HG03558 (cell line): ENCODE data around the gene ADGRB2.

Experiments
- ATAC-seq: cut with Tn5 transposase; IDR thresholded peaks from one replicate; pipeline ENCODE4 v1.9.1; 2021; ENCODE audit warnings: moderate number of reproducible peaks; ENCODE audit not compliant: unreplicated experiment; ENCODE audit errors: extremely low read depth

The ADGRB2 gene

DNA sequence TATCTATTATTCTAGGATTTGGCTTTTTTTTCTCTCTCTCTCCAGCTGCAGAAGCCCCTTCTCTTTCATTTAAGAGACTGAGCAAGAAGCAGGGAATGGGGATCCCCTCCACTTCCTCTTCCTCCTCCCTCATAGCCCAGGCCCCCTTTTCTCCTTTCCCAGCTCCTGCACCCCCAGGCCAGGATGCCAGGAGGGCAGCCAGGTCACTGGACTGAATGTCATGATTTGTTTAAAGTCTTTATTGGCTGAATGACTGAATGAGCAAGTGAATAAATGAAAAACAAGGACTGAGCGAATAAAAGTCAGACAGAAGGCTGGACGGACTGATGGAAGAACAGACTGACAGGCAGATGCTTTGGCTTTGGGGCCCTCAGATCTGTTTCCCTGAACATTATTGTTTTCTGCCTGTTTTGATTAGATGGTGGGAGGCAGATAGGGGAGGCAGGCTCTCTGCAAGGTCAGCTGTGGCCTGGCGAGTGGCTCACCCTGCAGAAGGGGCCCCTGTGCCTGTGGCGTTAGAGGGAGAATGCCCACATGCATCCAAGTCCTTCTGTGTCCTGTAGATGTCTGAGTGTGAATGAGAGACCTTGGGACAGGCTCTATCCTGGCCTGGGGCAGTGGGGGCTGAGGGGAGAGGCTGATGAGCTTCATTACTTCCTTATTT is 20.3 kb upstream of the ADGRB2 start:
- no peak for ATAC-seq

DNA sequence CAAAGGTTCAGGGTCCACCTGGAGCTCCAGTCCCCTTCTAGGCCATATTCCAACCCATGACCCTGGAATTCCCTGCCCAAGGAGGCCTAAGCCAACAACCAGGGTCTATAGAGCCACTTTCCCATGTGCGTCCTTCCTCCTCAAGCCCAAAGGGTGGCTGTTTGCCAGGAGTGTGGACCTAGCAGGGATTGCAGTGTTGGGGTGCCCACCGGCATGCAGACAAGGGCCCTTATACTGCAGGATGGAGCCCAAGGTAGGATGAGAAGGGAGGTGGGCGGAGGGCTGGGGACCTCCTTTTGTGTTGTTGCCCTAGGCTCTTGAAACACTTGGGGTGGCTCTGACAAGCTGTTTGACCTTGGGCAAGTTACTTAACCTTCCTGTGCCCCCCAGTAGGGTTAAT is 19.7 kb upstream of the ADGRB2 start:
- no peak for ATAC-seq

DNA sequence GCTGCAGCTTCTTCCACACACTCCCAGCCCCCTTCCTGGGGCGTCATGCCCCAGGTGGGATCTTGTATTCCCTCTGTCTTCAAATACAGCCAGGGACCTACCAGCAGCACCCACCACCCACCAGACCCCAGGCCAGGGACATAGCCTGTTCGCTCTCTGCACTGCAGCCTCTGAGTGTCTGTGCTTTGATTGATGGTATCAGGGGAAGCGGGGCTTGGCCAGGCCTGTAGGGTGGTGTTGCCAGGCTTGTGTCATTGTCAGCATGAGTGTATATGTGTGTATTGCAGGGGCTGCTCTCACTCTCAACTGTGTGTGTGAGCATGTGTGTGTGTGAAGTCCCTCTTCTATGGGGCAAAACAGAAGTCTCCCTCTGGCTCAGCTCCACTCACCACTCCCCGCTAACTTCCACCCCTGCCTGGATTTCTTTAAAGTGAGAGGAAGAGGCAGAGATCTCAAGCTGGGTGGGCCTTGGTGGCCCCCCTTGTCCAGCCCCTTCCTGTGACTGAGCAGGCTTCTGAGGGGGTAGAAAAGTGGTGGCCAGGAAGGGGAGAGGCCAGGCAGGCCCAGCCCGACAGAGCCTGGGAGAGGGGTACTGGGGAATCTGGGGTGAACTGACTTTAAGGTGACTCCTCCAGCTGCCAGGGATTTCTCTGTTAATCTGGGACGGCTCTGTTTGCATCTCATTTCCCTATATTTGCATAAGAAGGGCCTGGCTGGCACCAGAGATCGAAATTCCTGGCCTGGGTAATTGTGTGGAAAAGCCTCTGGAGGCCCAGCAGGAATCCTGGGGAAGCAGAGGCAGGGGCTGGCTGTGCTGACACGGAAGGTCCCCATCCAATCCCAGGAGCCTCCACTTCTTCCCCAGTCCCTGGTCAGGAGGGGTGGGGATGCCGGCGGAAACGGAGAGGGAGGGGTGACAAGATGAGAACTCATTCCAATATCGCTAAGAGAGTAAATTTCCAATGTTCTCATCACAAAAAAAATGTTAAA is 18.6 kb upstream of the ADGRB2 start:
- no peak for ATAC-seq

DNA sequence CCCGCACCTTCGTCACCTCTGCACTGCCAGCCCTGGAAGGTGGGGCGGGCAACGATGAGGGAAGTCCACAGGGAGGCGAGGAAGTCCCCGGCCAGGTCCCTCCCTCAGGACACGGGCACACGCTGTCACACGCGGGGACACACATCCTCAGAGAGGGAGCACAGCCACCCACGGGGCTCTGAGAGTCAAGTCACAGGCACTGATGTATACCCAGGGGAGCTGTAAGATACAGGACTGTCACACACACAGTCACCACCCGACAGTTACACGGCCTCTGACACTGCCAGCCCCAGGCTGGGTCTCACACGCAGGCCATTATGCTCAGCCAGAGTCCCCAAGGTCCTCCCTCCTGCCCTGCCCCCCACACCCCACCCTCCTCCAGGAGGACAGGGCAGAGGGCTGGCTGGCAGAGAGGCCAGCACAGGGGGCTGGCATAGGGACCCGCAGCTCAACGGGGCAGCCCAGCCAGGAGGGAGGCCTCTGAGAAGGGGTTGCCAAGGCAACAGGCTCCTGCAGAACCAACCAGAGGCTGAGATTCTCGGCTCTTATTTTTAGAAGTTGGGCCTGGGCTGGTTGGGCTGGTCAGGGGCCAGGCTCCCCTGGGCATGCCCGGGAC is 17.7 kb upstream of the ADGRB2 start:
- no peak for ATAC-seq

DNA sequence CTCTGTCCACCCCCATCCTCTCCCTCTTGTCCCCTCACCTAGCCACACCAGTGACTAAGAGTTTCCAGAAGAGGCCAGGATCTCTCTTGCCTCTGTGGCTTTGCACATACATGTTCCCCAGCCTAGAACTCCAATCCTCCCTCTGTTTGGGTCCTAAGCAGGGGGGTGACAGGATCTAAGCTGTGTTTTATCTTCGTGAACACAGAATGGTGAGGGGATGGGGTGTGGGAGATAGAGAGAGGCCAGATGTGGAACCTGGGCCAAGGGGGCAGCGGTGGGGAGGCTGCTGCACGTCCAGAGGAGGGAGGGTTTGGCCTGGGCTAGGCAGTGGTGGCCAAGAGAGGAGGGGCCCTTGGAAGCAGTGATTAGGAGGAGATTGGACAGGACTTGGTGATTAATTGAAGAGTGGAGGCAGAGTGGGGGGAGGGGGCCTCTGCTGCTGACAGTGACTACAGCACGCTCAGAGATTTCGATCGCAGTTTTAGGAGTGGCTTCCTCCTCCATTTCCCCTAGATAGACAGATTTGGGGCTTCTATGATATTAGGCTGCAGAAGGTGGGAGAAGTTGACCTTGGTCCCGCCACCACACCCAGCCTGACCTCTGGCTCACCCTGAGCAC is 17.1 kb upstream of the ADGRB2 start:
- no peak for ATAC-seq

DNA sequence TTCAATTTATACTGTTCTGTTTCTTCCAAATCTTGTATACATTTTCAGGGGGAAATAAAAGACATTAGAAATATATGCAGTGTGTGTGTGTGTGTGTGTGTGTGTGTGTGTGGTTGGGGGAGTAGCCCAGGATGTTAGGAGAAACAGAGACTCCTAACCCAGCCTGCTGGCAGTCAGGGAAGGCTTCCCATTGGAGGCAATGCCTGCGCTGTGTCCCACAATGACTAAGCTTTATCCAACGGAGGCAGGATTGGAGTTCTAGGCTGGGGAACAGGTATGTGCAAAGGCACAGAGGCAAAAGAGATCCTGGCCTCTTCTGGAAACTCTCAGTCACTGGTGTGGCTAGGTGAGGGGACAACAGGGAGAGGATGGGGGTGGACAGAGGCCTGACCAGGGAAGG is 16.5 kb upstream of the ADGRB2 start:
- no peak for ATAC-seq

DNA sequence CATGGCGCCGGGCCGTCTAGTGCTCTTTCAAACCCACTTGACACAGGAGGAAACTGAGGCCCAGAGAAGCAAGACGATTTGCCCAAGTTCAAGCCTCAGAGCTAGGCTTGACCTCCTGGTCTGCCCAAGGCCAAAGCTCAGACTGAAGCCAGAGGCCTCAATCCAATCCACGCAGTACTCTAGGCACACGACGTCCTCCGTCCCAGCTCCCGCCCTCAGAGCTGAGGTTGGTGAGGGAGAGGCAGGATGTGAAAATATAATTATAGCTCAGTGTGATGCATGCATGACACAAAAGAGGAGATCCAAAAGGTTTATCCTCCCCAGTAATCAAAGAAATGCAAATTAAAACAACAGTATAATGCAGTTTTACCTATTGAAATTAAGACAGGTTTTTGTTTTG is 15.5 kb upstream of the ADGRB2 start:
- ATAC-seq: no peak

DNA sequence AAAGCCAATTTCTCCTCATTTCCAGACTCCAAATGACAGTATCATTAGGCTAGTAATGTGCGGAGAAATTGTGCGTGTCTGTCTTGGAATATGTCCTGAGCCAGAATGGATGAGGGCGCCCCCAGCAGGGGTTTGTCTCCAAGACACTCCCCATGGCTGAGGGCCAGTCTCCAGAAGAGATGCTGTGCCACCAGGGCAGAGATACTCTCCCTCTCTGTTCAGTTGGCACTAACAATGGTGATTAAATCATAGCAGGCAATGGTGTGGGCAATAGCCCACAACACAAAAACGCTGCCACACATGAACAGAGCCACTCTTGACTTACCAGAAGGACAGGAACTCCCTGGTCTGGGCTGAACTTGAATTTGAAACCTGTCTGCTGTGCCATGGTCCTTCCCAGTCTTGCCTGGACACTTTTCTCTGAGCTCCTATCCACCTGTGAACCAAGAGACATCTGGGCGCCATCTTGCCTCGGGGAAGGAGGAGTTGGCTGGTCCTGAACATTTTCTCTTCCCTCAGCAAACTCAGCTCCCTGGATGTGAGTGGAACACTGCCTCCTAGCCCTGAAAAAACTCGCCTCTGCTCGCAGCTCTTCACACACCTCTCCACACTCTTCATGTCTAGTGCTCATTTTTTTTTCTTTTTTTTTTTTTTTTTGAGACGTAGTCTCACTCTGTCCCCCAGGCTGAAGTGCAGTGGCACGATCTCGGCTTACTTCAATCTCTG is 14.8 kb upstream of the ADGRB2 start:
- ATAC-seq: no peak

DNA sequence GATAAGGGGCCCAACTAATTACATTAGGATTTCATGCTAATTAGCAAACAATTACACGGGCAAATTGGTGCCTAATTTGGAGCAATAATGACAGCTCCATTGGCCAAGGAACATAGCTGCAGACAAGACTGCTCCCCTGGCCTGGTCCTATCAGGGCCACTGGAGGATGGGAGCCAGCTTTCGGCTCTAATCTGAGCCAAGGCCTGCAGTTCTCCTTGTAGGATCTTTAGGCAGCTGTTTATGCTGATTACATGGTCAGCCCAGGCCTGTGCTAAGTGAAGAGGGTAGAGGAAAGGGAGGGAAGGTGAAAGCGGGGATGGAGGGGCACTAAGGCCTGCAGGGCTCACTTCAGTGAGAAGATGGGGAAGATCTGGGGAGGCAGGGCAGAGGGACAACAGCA is 12.4 kb upstream of the ADGRB2 start:
- ATAC-seq: no peak

DNA sequence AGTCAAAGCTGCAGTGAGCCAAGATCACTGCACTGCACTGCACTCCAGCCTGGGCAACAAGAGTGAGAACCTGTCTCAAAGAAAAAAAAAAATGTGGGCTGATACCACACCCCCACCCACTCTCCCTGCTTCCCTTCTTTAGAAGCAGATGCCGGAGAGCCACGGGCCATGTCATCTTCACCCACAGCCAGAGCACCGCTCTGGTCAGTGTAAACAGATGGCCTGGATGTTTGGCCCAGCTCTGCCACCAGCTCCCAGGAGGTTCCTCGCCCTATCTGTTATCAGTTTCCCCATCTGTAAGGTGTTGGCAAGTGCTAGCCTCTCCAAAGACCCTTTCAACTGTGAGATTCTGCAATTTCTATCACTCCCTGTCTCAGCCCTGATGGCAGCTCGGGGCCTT is 11.9 kb upstream of the ADGRB2 start:
- ATAC-seq: no peak

DNA sequence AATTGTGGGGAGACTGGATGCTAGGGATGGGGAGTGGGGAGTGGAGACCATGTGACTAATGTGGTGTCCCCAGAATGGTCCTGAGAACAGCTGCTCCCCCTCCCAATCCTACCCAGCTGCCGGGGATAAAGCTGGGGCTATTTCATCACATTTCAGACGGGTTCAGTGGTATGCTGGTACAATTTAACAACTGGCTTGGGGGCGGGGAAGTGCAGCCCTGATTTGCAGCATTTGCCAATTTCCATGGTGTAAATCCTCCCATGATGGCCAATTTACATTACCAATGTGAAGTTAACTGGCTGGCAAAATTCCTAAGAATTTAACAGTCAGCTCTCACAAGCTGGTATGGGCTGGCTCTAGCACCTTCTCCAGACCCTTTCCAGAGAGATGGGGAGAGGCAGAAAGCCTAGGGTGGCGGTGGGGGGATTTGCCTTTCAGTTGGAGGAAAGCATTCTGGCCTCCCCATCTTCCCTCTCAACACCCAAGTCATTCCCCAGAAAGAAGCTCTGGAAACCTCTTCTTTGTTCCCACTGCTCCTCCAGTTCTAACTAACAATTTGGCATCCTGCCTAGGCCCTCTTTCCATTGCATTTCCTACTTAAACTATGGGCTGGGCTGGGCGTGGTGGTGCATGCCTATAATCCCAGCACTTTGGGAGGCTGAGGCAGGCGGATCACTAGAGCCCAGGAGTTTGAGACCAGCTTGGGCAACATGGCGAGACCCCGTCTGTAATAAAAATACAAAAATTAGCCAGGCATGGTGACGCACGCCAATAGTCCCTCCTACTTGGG is 11.3 kb upstream of the ADGRB2 start:
- no peak for ATAC-seq

DNA sequence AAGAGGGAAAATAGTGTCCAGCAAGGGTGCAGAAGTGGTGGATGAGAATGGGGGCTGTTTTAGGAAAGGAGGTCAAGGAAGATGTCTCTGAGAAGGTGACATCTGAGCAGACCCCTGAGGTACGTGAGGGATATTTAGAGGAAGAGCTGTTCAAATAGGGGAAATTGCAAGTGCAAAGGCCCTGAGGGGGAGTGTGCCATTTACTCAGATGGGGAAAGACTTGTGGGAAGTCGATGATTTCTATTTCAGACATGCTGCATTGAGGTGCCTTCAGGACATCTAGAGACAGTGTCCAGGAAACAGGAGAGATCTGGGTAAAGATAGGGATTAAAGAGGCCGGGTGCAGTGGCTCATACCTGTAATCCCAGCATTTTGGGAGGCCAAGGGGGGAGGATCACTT is 10.4 kb upstream of the ADGRB2 start:
- ATAC-seq: no peak

DNA sequence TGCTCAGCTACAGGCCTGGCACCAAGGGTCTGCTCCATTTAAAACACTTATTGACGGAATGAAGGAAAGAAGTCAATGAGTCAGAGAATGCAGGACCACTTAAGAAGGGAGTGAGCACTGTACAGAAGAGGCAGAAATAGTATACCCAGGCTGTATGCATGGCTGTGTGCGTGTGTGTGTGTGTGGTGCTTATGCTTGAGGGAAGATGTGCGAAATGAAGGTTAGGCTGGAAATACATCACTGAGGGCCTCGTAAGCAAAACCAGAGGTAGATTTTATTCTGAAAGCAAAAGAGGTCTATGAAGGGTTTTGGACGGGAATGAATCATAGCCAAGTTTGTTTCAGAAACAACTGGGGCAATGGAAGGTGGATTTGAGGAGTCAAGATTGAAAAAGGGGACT is 9.7 kb upstream of the ADGRB2 start:
- no peak for ATAC-seq

DNA sequence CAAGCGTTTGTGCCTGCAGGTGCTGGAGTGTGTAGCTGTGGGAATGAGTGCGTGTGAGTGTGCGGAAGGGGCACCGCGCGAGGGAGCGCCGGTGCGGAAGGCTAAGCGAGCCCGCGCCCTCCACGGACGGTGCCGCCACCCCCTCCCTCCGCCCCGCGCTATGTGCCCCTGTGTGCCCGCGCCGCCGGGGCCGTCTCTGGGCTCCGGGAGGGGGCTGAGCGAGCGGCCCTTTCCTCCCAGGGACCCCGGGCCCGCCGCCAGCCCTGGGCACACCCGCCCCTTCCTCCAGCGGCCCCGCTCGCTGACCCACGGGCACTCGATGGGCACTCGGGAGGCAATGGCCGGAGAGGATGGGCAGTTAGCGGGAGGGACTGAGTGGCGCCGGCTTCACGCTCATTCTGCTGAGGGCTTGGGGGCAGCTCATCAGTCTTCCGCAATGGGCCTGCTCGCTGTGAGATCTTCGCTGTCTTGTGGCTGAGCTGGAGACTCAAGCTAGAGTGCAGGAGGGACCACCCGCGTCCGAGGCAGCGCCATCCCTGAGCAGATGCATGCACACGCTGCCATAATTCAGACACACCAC is 8.6 kb upstream of the ADGRB2 start:
- no peak for ATAC-seq

DNA sequence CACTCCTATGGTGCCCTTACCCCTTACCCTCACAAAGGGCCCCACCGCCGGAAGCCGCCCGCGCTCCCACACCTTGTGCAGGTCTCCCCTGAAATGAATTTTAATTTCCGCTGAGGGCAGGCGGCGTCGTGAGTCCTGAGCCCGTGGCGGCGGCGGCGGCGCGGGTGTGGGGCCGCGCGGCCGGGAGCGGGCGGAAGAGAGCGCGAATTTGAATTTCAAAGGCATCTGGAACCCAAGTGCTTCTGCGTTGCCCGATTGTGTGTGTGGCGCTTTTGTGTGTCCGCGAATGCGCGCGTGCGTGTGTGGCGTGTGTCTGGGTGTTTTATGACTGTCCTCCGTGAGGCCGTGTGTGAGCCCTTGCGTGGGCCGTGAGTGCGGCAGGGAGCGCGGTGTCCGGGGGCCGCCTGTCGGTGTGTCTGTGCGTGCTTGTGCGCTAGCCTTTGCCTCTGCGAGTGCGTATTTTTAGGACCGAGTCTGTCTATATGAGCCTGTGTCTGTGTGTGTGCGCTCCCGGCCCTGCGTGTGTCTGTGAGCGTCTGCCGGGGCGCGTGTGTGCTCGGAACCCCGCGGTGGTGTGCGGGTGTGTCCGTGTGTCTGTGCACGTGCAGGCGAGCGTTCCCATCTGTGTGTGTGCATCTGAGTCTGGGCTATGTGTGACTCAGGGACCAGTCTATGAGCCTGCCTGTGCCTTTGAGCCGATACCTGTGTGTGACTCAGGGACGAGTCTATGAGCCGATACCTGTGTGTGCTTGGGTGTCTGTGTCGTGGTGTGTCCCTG is 7.9 kb upstream of the ADGRB2 start:
- ATAC-seq: no peak

DNA sequence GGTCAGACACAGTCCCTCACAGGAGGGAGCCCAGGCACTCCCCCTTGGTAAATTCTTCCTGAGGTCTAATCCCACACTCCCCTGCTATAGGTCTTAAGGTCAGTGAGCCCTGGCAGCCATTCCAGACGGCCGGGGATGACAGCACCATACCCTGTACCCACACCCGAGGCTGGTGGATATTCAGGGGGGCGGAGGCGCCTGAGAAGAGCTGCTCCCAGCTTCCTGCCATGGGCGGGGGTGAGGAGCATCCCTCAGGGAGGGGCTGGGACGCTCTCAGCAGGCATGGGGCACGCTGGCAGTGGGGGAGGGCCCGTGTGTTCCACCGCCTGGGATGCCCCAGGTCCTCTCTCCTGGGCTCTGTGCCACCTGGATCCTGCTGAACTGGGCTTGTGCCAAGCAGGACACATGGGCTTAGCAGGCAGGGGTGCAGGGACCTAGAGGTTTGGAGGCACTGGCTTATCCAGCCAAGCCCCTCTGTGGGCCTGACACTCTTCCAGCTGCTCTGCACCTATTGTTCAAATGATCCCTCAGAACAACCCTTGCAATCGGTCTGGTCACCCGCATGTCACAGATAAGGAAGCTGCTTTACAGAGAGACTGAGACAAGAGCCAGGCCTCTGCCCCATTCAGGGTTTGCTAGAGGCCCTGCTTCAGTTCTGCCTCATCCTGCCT is 5.7 kb upstream of the ADGRB2 start:
- no peak for ATAC-seq

DNA sequence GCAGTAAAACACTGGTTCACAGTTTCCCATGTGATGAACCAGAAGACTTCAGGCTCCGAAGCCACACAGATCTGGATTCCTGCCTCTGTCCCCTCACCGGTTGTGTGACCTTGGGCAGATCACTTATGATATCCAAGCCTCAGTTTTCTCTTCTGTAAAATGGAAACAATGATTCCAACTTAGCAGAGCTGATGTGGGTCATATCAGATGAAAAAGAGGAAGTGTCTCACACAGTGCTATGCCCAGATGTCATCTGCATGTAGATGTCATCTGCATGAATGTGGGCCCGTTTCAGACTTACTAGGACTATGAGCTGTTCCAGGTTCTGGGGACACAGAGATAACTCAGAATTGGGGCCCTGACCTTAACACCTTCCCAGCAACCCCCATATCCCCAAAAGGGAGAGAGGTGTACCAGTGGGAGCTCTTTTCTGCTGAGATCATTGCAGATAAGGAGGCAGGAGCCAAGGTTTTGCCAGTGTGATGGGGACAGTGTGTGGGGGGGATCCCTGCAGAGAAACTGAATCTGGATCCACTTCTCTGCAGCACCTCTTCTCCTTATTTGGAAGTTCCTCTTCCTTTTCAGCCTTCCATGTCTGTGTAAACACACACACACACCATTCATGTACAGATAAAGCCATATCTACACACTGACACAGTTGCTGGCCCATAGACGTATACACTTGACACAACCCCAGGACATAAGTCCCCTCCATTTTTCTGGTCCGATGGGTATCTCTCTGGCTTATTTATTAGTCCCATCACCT is 5.0 kb upstream of the ADGRB2 start:
- ATAC-seq: no peak
